Smooth muscle cell (in vitro differentiated cells): Measurements from ENCODE around the gene SEC61G. TPM values are rescaled to one million over a fixed set of nuclear protein-coding genes. Genes with fewer than 3 reads are reported as not detected.

Source experiments
- DNase-seq: peaks from one replicate; lab custom pipeline; 2025; ENCODE audit not compliant: unreplicated experiment; lab: John Stamatoyannopoulos, UW
- H2AFZ ChIP-seq: fragments of 200-600 bp; sonication (generic); 2 replicates; pipeline ENCODE4 v1.6.0; 2016; ENCODE audit warnings: antibody characterized with exemption, low read depth, mild to moderate bottlenecking
- H3F3A ChIP-seq: fragments of 200-600 bp; sonication (generic); 2 replicates; pipeline ENCODE4 v1.6.0; 2017; ENCODE audit warnings: antibody characterized with exemption, low read depth
- H3K27ac ChIP-seq: fragments of 200-600 bp; sonication (generic); 2 replicates; pipeline ENCODE4 v1.5.1; 2016; ENCODE audit warnings: low read depth, mild to moderate bottlenecking
- H3K27me3 ChIP-seq: fragments of 200-600 bp; sonication (generic); 2 replicates; pipeline ENCODE4 v1.6.1; 2016; ENCODE audit warnings: low read depth, mild to moderate bottlenecking
- H3K36me3 ChIP-seq: fragments of 200-600 bp; sonication (generic); 2 replicates; pipeline ENCODE4 v1.5.1; 2016; ENCODE audit warnings: low read depth
- H3K4me1 ChIP-seq: fragments of 200-600 bp; sonication (generic); 2 replicates; pipeline ENCODE4 v1.5.1; 2016; ENCODE audit warnings: low read depth
- H3K4me2 ChIP-seq: fragments of 200-600 bp; sonication (generic); 2 replicates; pipeline ENCODE4 v1.6.0; 2016; ENCODE audit warnings: mild to moderate bottlenecking
- H3K4me3 ChIP-seq: fragments of 200-600 bp; sonication (generic); 2 replicates; pipeline ENCODE4 v1.5.1; 2016; ENCODE audit warnings: mild to moderate bottlenecking
- H3K79me2 ChIP-seq: fragments of 200-600 bp; sonication (generic); 2 replicates; pipeline ENCODE4 v1.6.0; 2016; ENCODE audit warnings: low read depth, mild to moderate bottlenecking
- H3K9ac ChIP-seq: fragments of 200-600 bp; sonication (generic); 2 replicates; pipeline ENCODE4 v1.6.0; 2016; ENCODE audit warnings: low read depth
- H3K9me3 ChIP-seq: fragments of 200-600 bp; sonication (generic); replicated peaks from 2 replicates; pipeline ENCODE4 v1.5.1; 2016; ENCODE audit warnings: low read depth
- H4K20me1 ChIP-seq: fragments of 200-600 bp; sonication (generic); 2 replicates; pipeline ENCODE4 v1.6.0; 2016; ENCODE audit warnings: low read depth
- WGBS: methylation state at CpG from one replicate; pipeline ENCODE4 v1.1.7; 2016; ENCODE audit warnings: low lambda C conversion rate; 5-methylcytosine and 5-hydroxymethylcytosine counted together
- polyA plus RNA-seq: library from polyadenylated mRNA; unstranded; fragments of >200 nt; fragmentation: Nextera tagmentation; extraction: Ambion mirVana; gene quantifications from 2 replicates; pipeline ENCODE4 v1.2.1, GENCODE V29; 2016
- total RNA-seq: library from RNA; depleted of rRNA; stranded (reverse); fragments of >200 nt; gene quantifications from 2 replicates; pipeline ENCODE4 v1.2.3, GENCODE V29; 2014
- TF ChIP-seq, protein P1 (sequence below): fragments of 200-600 bp; sonication (generic); IDR thresholded peaks from 2 replicates; pipeline ENCODE4 v1.5.1; 2017; ENCODE audit warnings: borderline replicate concordance, mild to moderate bottlenecking, antibody characterized with exemption; ENCODE audit not compliant: insufficient read depth, poor library complexity, severe bottlenecking

SEC61G gene
- total and polyA plus RNA-seq, 2 experiments from 2014 or later, result 839 to 1,699 TPM

DNA sequence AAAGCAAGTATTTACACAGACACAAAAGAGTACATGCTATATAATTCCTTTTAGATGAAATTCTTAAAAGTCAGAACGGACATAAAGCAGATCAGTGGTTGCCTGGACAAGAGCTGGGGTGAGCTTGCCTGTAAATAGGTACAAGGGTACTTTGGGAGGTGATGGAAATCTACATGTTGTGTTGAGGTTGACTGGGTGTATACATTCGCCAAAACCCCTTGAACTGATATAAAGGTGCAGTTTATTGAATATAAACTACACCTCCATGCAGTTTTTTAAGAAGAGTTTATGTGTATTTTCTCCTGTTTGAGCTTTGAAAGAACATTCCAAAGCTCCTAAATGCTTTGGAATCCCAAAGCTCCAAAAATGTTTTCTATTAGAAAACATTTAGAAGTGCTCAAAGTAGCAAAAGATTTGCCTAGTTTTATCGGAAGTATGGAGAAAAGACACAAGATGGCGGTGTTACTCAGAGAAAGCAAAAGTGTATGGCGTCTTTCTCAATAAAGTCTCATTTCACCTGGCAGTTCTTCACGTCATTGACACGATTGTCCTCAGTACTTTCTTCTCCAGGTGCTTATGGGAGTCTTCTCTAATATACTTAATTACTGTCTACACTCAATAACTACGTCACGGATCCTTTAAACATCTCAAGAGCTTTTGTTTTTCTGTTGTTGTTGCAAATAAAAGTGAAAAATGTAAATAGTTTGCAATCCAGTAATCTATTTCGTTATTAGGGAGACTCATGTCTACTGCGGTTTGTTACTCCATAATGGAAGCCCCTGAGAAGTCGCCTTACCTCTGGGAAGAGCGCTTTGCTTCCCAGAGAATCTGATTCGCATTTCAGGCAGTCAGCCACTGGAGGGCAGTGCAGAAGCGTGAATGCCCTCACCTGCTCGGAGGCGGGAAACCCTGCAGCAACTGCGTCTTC lies 14.7 kb upstream of the SEC61G start:
- TF ChIP-seq, protein P1, sequence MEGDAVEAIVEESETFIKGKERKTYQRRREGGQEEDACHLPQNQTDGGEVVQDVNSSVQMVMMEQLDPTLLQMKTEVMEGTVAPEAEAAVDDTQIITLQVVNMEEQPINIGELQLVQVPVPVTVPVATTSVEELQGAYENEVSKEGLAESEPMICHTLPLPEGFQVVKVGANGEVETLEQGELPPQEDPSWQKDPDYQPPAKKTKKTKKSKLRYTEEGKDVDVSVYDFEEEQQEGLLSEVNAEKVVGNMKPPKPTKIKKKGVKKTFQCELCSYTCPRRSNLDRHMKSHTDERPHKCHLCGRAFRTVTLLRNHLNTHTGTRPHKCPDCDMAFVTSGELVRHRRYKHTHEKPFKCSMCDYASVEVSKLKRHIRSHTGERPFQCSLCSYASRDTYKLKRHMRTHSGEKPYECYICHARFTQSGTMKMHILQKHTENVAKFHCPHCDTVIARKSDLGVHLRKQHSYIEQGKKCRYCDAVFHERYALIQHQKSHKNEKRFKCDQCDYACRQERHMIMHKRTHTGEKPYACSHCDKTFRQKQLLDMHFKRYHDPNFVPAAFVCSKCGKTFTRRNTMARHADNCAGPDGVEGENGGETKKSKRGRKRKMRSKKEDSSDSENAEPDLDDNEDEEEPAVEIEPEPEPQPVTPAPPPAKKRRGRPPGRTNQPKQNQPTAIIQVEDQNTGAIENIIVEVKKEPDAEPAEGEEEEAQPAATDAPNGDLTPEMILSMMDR, result peak; percentile 92
- no peaks in the 10 kb centered on the region for H4K20me1 ChIP-seq
- no peaks in the 10 kb centered on the region for H3K79me2 ChIP-seq
- no peak overlapping the region for H3K27ac ChIP-seq
- no peaks in the 10 kb centered on the region for H3K4me1 ChIP-seq
- peak overlapping the region; percentile 86 for H3K4me2 ChIP-seq
- no peaks in the 10 kb centered on the region for H3K9me3 ChIP-seq
- no peaks in the 10 kb centered on the region for H3F3A ChIP-seq
- H3K36me3 ChIP-seq, result no peaks in the 10 kb centered on the region
- H3K9ac ChIP-seq, result no peak overlapping the region
- H2AFZ ChIP-seq, result peak overlapping the region; percentile 81
- 33% methylated on average over 18 of the region's 18 CpGs for WGBS
- peaks cover 5% of the 10 kb centered on the region for H3K27me3 ChIP-seq
- peak; percentile 7 for DNase-seq
- H3K4me3 ChIP-seq, result peak overlapping the region; percentile 49

GRCh38 chr7:54769203-54769602 lies 10.2 kb upstream of the SEC61G start:
- Histone ChIP-seq H3K4me3 (no peak overlapping the region), H3K4me1 (no peaks in the 10 kb centered on the region), H3K27ac (no peak overlapping the region), H3K9ac (no peak overlapping the region), H4K20me1 (no peaks in the 10 kb centered on the region), H3F3A (no peaks in the 10 kb centered on the region), H3K27me3 (peaks cover 5% of the 10 kb centered on the region), H2AFZ (no peak overlapping the region), H3K4me2 (no peak overlapping the region), H3K9me3 (no peaks in the 10 kb centered on the region), H3K36me3 (no peaks in the 10 kb centered on the region), H3K79me2 (no peaks in the 10 kb centered on the region)
- TF ChIP-seq, protein P1, result no peak
- DNase-seq, result no peak
- 88% methylated on average over 2 of the region's 2 CpGs for WGBS

DNA sequence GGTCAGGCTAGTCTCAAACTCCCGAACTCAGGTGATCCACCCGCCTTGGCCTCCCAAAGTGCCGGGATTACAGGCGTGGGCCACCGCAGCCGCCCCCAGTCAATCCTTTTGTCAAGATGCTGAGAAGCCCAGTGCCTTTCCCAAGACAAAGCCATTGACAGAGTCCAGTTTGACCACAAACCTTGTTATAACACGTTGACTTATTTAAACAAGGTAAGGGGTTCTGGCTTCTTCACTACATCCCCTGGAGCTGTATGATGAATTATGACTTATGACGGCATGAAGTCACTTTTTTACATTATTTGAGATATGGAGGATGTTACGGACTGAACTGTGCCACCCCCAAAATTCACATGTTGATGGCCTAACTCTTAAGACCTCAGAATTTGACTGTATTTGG lies 5.8 kb upstream of the SEC61G start:
- no peaks in the 10 kb centered on the region for H3K36me3 ChIP-seq
- H3K4me3 ChIP-seq, result no peak overlapping the region
- peaks cover 3% of the 10 kb centered on the region for H3K4me1 ChIP-seq
- no peaks in the 10 kb centered on the region for H3K9me3 ChIP-seq
- no peaks in the 10 kb centered on the region for H3K79me2 ChIP-seq
- H3K27ac ChIP-seq, result no peak overlapping the region
- no peak for DNase-seq
- no peak overlapping the region for H2AFZ ChIP-seq
- TF ChIP-seq, protein P1, result no peak
- H3K27me3 ChIP-seq, result no peaks in the 10 kb centered on the region
- H3K4me2 ChIP-seq, result no peak overlapping the region
- no peaks in the 10 kb centered on the region for H4K20me1 ChIP-seq
- H3K9ac ChIP-seq, result no peak overlapping the region
- 89% methylated on average over 9 of the region's 9 CpGs for WGBS
- H3F3A ChIP-seq, result no peaks in the 10 kb centered on the region

DNA sequence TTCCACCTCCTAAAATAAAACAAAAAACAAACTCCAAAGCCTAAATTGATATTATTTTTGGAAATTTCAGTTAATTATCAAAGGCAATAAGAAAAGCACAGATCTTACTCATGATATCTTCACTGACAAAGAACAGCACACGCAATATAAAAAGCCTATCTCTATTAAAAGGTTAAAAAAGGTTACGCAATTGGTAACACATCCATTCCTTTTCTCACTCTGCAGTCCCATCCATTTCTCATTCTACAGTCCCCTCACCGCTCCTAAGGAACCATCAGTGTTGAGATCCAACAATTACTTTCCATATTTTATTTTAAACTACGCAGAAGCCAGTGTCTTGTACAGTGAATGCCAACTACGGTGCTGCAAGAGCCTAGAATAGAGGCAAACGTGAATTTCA lies 1.3 kb downstream of the SEC61G start:
- H3K4me3 ChIP-seq, result peak overlapping the region; percentile 90
- H3K9me3 ChIP-seq, result no peaks in the 10 kb centered on the region
- WGBS, result 48% methylated on average over 6 of the region's 6 CpGs
- H4K20me1 ChIP-seq, result peaks cover 58% of the 10 kb centered on the region
- no peak for DNase-seq
- no peak overlapping the region for H2AFZ ChIP-seq
- no peak overlapping the region for H3K27ac ChIP-seq
- H3K36me3 ChIP-seq, result peaks cover 21% of the 10 kb centered on the region
- H3F3A ChIP-seq, result no peaks in the 10 kb centered on the region
- H3K9ac ChIP-seq, result peak overlapping the region; percentile 91
- H3K4me1 ChIP-seq, result peaks cover 23% of the 10 kb centered on the region
- H3K27me3 ChIP-seq, result no peaks in the 10 kb centered on the region
- TF ChIP-seq, protein P1, result no peak
- peaks cover 63% of the 10 kb centered on the region for H3K79me2 ChIP-seq
- H3K4me2 ChIP-seq, result peak overlapping the region; percentile 97
